Activated gamma-delta T cell treated with Interleukin-2 at 50 U/mL for 16 hours (primary cell): ENCODE data around the gene RARG.

Experiments
- DNase-seq: peaks from one replicate; pipeline ENCODE4 v3.0.0-alpha.2; 2020

The RARG gene

GRCh38 chr12:53161119-53161911, 70.7 kb downstream of the RARG start:
- no peak for DNase-seq

- no peak for DNase-seq
Measured at GRCh38 chr12:53160673-53161072, 71.3 kb downstream of the RARG start.
